ENCODE data around the gene ASPSCR1.

DNA sequence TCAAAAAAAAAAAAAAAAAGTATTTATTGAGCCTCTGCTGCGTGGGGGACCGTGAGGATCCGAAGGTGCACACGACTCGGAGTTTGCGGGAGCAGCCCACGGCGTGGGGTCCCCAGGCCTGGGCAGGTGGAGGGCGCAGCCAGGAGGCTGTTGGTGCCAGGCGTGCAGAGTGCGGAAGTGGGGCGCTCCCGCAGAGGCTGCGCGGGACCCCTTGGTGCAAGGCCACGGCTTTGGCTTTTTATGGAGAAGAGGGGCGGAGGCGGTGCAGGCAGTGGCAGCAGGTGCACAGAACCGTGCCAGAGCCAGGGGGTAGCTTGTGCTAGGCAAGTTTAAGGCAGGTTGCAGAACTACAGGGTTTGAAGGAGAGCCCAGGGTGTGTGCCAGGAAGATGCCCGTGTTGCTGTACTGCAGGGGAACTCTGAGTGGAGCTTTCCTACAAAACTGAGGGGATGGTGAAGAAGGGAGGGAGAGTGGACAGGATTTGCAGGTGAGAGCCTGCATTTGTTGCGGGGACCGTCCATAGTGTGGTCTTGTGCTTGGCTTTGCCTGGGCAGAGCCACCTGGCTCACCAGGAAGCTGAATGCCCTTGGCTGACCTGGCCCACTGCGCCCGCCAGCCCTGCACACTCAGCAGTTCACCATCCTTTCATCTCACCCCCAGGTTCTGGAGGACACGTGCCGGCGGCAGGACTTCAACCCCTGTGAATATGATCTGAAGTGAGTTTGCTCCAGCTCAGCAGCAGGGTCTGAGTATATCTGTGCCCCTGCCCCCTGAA lies 1.3 kb downstream of the ASPSCR1 start:
- TF ChIP-seq MYC (IDR thresholded peaks at IDR 0.05; ENCODE audit: low read depth, low read length) (no peak), CTCF (IDR thresholded peaks at IDR 0.05; ENCODE audit: low read depth, low read length) (no peak), POLR2A (IDR thresholded peaks at IDR 0.05; ENCODE audit: extremely low read depth, insufficient read length) (no peak)
